GM12878 (cell line): ENCODE results near the gene PALLD. TPM values are rescaled to one million over a fixed set of nuclear protein-coding genes. Genes with fewer than 3 reads are reported as not detected.

Experiments used
- ATAC-seq: fragments of 200-7000 bp; cut with Tn5 transposase; 3 replicates; pipeline ENCODE4 v1.9.1; 2020; ENCODE audit warnings: mild to moderate bottlenecking, moderate library complexity
- BruUV-seq: library from RNA; stranded (reverse); fragments of 400-500 nt; replicated peaks from 2 replicates; lab custom pipeline; 2021; lab: Mats Ljungman, UMichigan
- CTCF ChIA-PET: fragments of 300-600 bp; sonication (Branson Sonifier 250); formaldehyde crosslinking; extraction: SDS; loops from one replicate; lab custom pipeline; 2021; ENCODE audit warnings: inconsistent platforms; lab: Yijun Ruan, JAX
- POLR2A ChIA-PET: fragments of 350-600 bp; formaldehyde crosslinking; extraction: SDS; loops from one replicate; lab custom pipeline; 2021; ENCODE audit warnings: inconsistent platforms; lab: Charles Lee
- RAD21 ChIA-PET: fragments of 300-600 bp; sonication (Branson Sonifier 250); formaldehyde crosslinking; loops from one replicate; lab custom pipeline; 2023; ENCODE audit warnings: antibody characterized with exemption; ENCODE audit not compliant: unreplicated experiment; lab: Charles Lee
- SMC1A ChIA-PET: fragments of 300-600 bp; sonication (Branson Sonifier 250); formaldehyde crosslinking; loops from one replicate; lab custom pipeline; 2023; ENCODE audit not compliant: unreplicated experiment, uncharacterized antibody; lab: Charles Lee
- DNase-seq: peaks from one replicate; pipeline ENCODE4 v3.0.0-alpha.2; 2011; ENCODE audit warnings: low read depth, low spot score
- FAIRE-seq: peaks from 3 replicates; lab custom pipeline; 2011; peaks lifted over from hg19 to GRCh38; lab: Jason Lieb, UNC
- H2AFZ ChIP-seq: 2 replicates; pipeline ENCODE4 v1.6.0; 2011; ENCODE audit warnings: low read depth, low read length, control low read depth; ENCODE audit not compliant: control insufficient read depth
- H3K27ac ChIP-seq: 2 replicates; pipeline ENCODE4 v1.5.1; 2011; ENCODE audit warnings: control low read depth; ENCODE audit not compliant: control insufficient read depth, insufficient read depth
- H3K27me3 ChIP-seq, 2 experiments: replicated peaks in 1 of 2; 2 replicates each; pipeline versions ENCODE4 v1.6.0 to v1.6.1; 2011; ENCODE audit warnings: low read length in 1 of 2; ENCODE audit not compliant: control insufficient read depth in 2 of 2, insufficient read depth in 2 of 2
- H3K36me3 ChIP-seq, 2 experiments: 2 replicates each; pipeline ENCODE4 v1.5.1; 2011; ENCODE audit warnings: low read length in 1 of 2; ENCODE audit not compliant: control insufficient read depth in 2 of 2, insufficient read depth in 2 of 2
- H3K4me1 ChIP-seq: 2 replicates; pipeline ENCODE4 v1.6.1; 2011; ENCODE audit warnings: mild to moderate bottlenecking, low read length, moderate library complexity, mixed read lengths; ENCODE audit not compliant: control insufficient read depth, insufficient read depth
- H3K4me2 ChIP-seq: 2 replicates; pipeline ENCODE4 v1.6.0; 2011; ENCODE audit warnings: control low read depth; ENCODE audit not compliant: control insufficient read depth, insufficient read depth
- H3K4me3 ChIP-seq: fragments of 200-600 bp; sonication (generic); 2 replicates; pipeline ENCODE4 v1.5.1; 2016
- H3K79me2 ChIP-seq: 2 replicates; pipeline ENCODE4 v1.6.0; 2011; ENCODE audit warnings: low read length; ENCODE audit not compliant: control insufficient read depth, insufficient read depth
- H3K9ac ChIP-seq: 2 replicates; pipeline ENCODE4 v1.8.0; 2011; ENCODE audit warnings: low read length, control low read depth, mixed read lengths; ENCODE audit not compliant: control insufficient read depth, insufficient read depth
- H3K9me3 ChIP-seq: replicated peaks from 3 replicates; pipeline ENCODE4 v1.5.1; 2011; ENCODE audit warnings: mild to moderate bottlenecking, low read length; ENCODE audit not compliant: control insufficient read depth, insufficient read depth
- H4K20me1 ChIP-seq: 2 replicates; pipeline ENCODE4 v1.6.0; 2011; ENCODE audit not compliant: control insufficient read depth, insufficient read depth
- CHD4 ChIP-seq: fragments of 200-600 bp; sonication (generic); IDR thresholded peaks from 2 replicates; pipeline ENCODE4 v1.6.1; 2016; ENCODE audit warnings: mild to moderate bottlenecking
- EED ChIP-seq: sonication (generic); IDR thresholded peaks from 2 replicates; pipeline ENCODE4 v1.6.1; 2016; ENCODE audit warnings: antibody characterized with exemption, low read depth
- RBBP5 ChIP-seq: fragments of 200-600 bp; sonication (generic); conservative IDR thresholded peaks from 2 replicates; pipeline ENCODE4 v1.6.1; 2016
- SREBF1 ChIP-seq: IDR thresholded peaks from 2 replicates; pipeline ENCODE4 v1.6.1; 2012; ENCODE audit warnings: mild to moderate bottlenecking, low read length
- TCF12 ChIP-seq: IDR thresholded peaks from 2 replicates; pipeline ENCODE4 v1.6.1; 2011; ENCODE audit warnings: low read depth, mild to moderate bottlenecking, low read length
- ZBED1 ChIP-seq: IDR thresholded peaks from 2 replicates; pipeline ENCODE4 v1.6.1; 2016; ENCODE audit warnings: borderline replicate concordance
- WGBS: methylation state at CpG from one replicate; pipeline ENCODE4 v1.1.6; 2016; ENCODE audit warnings: low lambda C conversion rate; ENCODE audit not compliant: insufficient replicate concordance, insufficient coverage; ENCODE audit errors: missing lambda C conversion rate; 5-methylcytosine and 5-hydroxymethylcytosine counted together
- in situ Hi-C: fragments of 300-500 bp; cut with MboI; formaldehyde crosslinking; loops from 9 replicates; pipeline ENCODE4 v1.14.3; 2018; ENCODE audit warnings: mixed read lengths
- intact Hi-C: fragments of 100-400 bp; cut with micrococcal nuclease; formaldehyde crosslinking; loops from one replicate; pipeline ENCODE4 v1.14.2; 2022; ENCODE audit not compliant: unreplicated experiment
- polyA plus RNA-seq, 11 experiments: library from polyadenylated mRNA; depleted of rRNA in 4 of 11; unstranded in 6 of 11; stranded (reverse) in 5 of 11; fragments of >200 nt; fragmentation: Nextera tagmentation in 4 of 11; fragmentation: Illumina TruSeq in 1 of 11; extraction: Ambion mirVana in 4 of 11; extraction: Trizol in 1 of 11; gene quantifications; 1 replicate in 1 of 11; 2 replicates in 10 of 11; pipeline versions ENCODE4 v1.2.1 to v1.2.3, GENCODE V29; 2011 to 2016; ENCODE audit warnings: inconsistent platforms in 2 of 11, missing spikeins in 2 of 11, low read depth in 1 of 11
- total RNA-seq, 4 experiments: library from RNA; depleted of rRNA in 3 of 4; stranded (reverse); fragments of >200 nt in 3 of 4; fragmentation: Illumina TruSeq in 1 of 4; extraction: Trizol in 1 of 4; gene quantifications; 2 replicates each; pipeline versions ENCODE4 v1.2.1 to v1.2.3, GENCODE V29; 2013 to 2021
- TF ChIP-seq, protein P1 (sequence below): IDR thresholded peaks from 2 replicates; pipeline ENCODE4 v1.6.1; 2012; ENCODE audit warnings: low read depth, low read length, improper control_type of control experiment

Gene PALLD
- total and polyA plus RNA-seq, 10 of the 15 experiments (the other 5 are each of a cell fraction or from before 2014, with no cell fraction given) = 1.0 to 7.7 (median 1.7) TPM

DNA sequence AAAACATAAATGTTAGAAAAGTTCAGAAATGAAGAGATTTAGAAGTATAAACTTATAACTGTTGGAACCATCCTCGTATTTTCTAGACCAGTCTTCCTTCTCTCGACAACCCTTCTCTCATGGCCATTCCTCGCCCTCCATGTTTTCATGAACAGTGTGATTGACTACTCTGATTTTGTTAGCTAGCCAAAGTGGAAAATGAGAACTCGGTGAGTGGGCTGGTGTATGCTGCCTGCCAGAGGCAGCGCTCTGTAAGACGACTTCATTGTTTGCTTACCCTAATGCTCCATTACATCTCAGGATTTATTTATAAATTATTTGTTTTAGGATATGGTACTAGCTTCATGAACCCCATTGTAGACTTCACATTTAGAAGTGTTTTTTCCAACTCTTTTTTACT, 360.2 kb downstream of the PALLD start:
- RAD21 ChIA-PET = no interaction called here
- POLR2A ChIA-PET = no interaction called here

DNA sequence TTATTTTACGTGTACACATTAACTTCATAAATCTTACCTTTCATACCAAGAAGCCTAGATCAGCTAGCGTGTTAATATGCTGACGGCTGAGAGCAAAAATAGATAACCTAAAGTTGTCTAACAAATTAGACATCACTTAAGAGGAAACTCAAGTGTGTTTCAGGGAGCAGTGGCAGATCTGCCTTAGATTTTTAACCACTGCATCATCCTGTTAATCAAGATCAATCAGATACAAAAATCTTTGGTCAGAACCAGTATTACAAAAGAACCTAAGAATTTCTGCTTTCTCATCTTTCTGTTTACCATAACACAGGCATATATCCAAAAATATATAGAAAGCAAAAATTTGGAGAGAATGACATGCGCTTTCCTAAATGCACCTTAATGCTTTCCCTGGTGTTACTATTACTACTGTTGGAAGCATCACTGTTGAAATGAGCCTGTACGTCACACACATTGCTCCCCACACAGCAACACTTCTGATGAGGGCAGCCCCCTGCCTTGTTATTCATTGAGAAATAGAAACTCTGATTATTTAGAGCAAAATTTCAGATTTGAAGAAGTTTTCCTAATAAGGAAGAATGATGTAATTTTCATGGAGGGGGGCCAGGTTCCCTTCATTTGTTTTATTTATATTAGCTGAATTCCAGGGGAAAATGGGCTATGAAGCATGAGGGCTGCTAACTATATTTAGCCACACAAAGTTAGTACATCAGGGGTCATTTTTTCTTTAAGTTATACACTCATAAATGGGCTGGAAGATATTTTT, 360.9 kb downstream of the PALLD start:
- in situ Hi-C loops = no loop called here
- no peaks in the 10 kb centered on the region for H3K79me2 ChIP-seq
- no peak overlapping the region for H3K4me3 ChIP-seq
- no peak overlapping the region for H3K27ac ChIP-seq
- intact Hi-C loops = no loop called here
- FAIRE-seq (no peak), DNase-seq (no peak), ATAC-seq (no peak)
- H4K20me1 ChIP-seq = no peaks in the 10 kb centered on the region
- ChIA-PET POLR2A (no interaction called here), SMC1A (interaction anchor here (1.0 to 1.3 kb wide), 3 partner anchors 9 to 136 kb away, joined by 3 to 4 read pairs (median 4); no protein-coding TSS in a partner anchor), RAD21 (no interaction called here), CTCF (interaction anchor here (0.5 to 1.2 kb wide), 3 partner anchors 28 to 153 kb away, joined by 3 to 4 read pairs (median 3); partner anchors contain the start of gene CBR4)
- TF ChIP-seq RBBP5 = no peak
- no peak for TF ChIP-seq EED
- TF ChIP-seq, protein P1, sequence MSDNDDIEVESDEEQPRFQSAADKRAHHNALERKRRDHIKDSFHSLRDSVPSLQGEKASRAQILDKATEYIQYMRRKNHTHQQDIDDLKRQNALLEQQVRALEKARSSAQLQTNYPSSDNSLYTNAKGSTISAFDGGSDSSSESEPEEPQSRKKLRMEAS = no peak
- no peak for TF ChIP-seq TCF12
- no peaks in the 10 kb centered on the region for H3K27me3 ChIP-seq
- no TSS peak for BruUV-seq
- no peak overlapping the region for H3K9ac ChIP-seq
- no peak overlapping the region for H3K4me2 ChIP-seq
- WGBS = 81% methylated on average over 5 of the region's 5 CpGs
- no peak overlapping the region for H2AFZ ChIP-seq
- H3K4me1 ChIP-seq = peaks cover 10% of the 10 kb centered on the region
- no peaks in the 10 kb centered on the region; the same call in 2 of the 3 replicates for H3K9me3 ChIP-seq
- no peaks in the 10 kb centered on the region for H3K36me3 ChIP-seq

More for the DNA sequence above, 360.2 kb downstream of the PALLD start:
- 65% methylated on average over 6 of the region's 6 CpGs for WGBS
- H3K4me1 ChIP-seq = peaks cover 10% of the 10 kb centered on the region
- H3K27me3 ChIP-seq = no peaks in the 10 kb centered on the region
- no peak overlapping the region for H3K4me2 ChIP-seq
- BruUV-seq = no TSS peak
- H3K79me2 ChIP-seq = no peaks in the 10 kb centered on the region
- H3K27ac ChIP-seq = no peak overlapping the region
- in situ Hi-C loops = no loop called here
- no peak overlapping the region for H2AFZ ChIP-seq
- intact Hi-C loops = no loop called here
- H3K4me3 ChIP-seq = no peak overlapping the region
- no peaks in the 10 kb centered on the region for H4K20me1 ChIP-seq
- no peaks in the 10 kb centered on the region; the same call in 2 of the 3 replicates for H3K9me3 ChIP-seq
- H3K9ac ChIP-seq = no peak overlapping the region
- TF ChIP-seq RBBP5 (no peak), ZBED1 (no peak), EED (no peak), SREBF1 (no peak), CHD4 (no peak)
- TF ChIP-seq, protein P1 = no peak
- H3K36me3 ChIP-seq = no peaks in the 10 kb centered on the region
- CTCF ChIA-PET = interaction anchor here (1.0 to 1.2 kb wide), 2 partner anchors 146 to 154 kb away, joined by 3 to 4 read pairs; partner anchors contain the start of gene CBR4
- SMC1A ChIA-PET = interaction anchor here (1.0 to 1.3 kb wide), 3 partner anchors 8 to 135 kb away, joined by 3 to 4 read pairs (median 4); no protein-coding TSS in a partner anchor
- DNase-seq (no peak), ATAC-seq (no peak), FAIRE-seq (no peak)
